Activated effector memory CD4-positive, alpha-beta T cell treated with anti-CD3 and anti-CD28 coated beads, Interleukin-2, amount 50 U/mL, for 16 hours (primary cell): ENCODE data around the gene GET3.
"Not testable (repeated sequence)": the region's sequence is repeated elsewhere in the genome, so short reads cannot be mapped to it uniquely, and the experiment has no call there.

Experiments
- DNase-seq: peaks from one replicate; pipeline ENCODE4 v3.0.0-alpha.2; 2020

The GET3 gene

GRCh38 chr19:12720296-12720695, 17.0 kb upstream of the GET3 start:
- DNase-seq = no peak

DNA sequence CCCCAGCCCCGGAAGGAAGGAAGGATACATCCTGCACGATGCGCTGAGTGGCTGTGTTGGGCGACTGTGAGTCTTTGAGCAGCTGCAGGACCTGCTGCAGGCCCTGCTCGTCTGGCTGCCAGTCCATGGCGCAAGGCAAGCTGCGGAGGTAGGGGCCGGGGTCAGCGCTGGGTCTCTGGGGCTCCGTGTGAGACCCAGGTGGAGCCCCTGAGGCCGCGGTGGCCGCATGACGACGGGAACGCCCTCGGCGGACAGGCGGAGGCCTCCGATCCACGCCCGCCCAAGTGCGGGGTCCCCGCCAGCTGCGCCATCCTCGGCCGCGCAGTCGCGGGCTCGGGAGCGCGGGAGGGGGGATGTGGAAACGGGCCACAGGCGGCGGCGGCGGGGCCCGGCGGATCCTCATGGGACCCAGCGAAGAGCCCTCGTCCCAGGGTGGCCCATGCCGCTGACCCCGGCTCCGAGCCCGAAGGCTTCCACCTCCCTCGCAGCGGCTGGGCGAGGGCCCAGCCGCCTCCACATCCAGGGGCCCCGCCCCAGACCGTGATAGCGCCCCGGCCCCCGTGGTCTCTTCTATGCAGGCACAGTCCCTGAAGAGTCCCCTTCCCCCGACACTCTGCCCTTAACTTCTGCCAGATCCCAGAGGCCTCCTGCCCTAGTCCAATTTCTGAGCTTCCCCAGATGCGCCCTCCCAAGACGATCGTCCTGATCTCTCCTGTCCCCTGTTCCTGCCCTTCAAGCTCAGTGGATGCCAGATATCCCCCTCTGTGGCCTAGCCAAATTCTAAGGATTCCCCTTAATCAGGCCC, 16.2 kb upstream of the GET3 start:
- DNase-seq = peak; percentile 70

- peak; percentile 80 for DNase-seq
Measured at GRCh38 chr19:12721656-12722565, 15.4 kb upstream of the GET3 start.

- DNase-seq = peak; percentile 97
Measured at GRCh38 chr19:12722566-12723380, 14.5 kb upstream of the GET3 start.

DNA sequence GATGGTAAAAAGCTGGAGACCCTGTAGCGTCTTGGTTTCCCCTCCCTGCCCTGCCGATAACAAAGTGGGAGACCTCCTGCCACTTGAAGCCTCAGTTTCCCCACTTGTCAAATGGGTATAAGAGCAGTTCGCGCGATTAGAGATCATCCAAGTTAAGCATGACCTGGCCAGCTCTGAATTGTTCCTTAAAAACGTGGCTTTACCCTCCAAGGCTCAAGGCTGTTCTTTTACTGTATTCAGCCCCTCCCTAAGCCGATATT, 14.0 kb upstream of the GET3 start:
- no peak for DNase-seq

DNA sequence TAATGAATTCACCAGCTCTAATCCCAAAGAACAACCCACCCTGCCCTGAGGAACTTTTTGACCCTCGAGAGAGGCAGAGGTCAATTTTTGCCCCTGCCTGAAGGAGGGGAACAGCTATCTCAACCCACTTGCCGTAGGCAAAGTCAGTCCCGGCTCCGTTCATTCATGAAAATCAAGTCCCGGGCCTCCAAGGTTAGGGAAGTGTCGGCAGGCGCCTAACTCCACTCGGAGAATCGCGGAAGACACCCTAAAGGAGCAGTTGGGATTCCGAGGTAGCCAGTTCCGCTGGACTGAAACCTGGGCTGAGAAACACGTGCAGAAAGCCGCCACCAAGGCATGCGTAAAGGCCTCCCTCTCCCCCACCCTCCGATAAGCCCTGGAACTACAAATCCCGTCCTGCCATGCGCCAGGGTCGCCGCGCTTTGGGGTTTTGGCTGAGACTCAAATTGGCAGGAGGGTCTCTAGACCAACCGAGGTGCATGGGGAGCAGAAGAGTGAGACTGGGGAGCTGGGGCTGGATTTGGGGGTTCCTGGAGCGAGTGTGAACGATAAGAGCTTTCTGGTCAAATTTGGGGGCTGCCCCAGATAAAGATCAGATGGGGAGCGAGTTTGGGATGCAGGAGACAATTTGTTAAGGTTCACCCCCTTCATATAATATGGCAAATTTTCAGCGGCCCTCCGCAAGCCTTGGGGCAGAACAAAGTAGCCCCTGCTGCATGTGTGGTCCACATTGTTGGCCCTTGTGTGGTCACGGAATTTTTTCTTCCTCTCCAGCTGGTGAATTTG, 13.5 kb upstream of the GET3 start, which contains the start of gene TNPO2:
TNPO2 (minus strand) TSS at position 292 of the 786 bp plus-strand sequence. CDS start 2,955 bp downstream, outside the sequence.
- DNase-seq = peak; percentile 88

- not testable (repeated sequence) for DNase-seq
Measured at GRCh38 chr19:12725612-12726011, 11.7 kb upstream of the GET3 start.

- no peak for DNase-seq
Measured at GRCh38 chr19:12726988-12727316, 10.3 kb upstream of the GET3 start.

DNA sequence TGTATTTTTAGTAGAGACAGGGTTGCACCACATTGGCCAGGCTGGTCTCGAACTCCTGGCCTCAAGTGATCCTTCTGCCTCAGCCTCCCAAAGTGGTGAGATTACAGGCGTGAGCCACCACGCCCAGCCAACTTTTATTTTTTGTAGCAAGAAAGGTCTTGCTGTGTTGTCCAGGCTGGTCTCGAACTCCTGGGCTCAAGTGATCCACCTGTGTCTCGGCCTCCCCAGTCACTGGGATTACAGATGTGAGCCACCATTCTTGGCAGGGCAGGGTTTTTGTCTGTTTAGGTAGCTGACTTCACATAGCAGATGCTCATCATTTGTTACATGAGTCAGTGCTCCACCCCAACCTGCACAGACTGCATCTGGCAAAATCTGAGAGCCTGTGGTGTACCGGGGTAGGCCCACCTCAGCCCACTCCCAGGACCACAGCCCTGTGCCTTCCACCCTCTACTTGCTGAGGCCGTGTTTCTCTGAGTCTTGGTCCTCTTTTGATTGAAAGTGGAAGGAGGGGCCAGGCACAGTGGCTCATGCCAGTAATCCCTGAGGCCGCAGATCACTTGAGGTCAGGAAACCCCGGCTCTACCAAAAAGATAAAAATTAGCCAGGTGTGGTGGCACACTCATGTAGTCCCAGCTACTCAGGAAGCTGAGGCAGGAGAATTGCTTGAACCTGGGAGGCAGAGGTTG, 9.4 kb upstream of the GET3 start:
- no peak for DNase-seq

GRCh38 chr19:12730064-12730463, 7.2 kb upstream of the GET3 start:
- no peak for DNase-seq

DNA sequence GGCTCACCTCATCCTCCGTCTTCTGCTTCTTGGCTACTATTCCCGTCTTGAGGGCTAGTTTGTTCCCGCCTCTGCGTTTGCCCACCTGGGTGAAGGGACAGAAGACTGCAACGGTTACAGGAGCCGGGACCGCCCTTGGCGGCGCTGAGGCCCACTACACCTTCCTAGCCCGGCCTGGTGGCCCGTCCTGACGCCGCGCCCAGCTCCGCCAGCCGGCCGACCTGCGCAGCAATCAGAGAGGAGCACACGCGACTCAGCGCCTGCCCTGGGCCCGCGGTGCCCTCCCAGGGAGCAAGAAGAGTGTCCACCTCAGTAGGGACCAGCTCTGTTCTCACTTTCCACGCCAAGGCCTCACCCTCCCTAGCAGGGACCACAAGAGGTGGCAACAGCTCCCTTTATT, 6.0 kb upstream of the GET3 start:
- DNase-seq = no peak

GRCh38 chr19:12733369-12734214, 3.7 kb upstream of the GET3 start:
- DNase-seq = peak; percentile 81

DNA sequence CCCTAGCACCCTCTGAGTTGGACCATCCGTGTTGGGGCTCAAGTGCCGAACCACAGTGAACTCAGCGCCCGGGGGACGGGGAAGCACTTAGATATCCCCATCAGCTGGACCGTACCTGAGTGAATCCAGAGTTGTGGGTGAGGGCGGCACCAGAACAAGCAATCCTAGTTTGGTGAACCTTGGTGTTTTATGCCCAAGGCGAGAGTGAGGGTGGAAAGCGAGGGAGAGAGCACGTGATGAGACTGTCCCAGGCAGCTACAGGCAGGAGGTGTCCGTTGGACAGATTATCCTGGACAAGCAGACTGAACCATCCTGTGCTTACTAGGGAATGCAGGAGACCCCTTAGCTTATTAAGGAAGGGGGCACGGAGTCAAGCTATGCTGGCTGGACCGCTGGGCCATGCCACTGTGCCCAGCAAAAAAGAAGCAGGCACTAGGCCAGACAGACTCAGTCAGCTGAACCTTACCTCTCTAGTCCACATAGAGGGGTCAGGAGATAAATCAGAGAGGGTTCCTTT, 596 bp downstream of the GET3 start:
- DNase-seq = no peak

DNA sequence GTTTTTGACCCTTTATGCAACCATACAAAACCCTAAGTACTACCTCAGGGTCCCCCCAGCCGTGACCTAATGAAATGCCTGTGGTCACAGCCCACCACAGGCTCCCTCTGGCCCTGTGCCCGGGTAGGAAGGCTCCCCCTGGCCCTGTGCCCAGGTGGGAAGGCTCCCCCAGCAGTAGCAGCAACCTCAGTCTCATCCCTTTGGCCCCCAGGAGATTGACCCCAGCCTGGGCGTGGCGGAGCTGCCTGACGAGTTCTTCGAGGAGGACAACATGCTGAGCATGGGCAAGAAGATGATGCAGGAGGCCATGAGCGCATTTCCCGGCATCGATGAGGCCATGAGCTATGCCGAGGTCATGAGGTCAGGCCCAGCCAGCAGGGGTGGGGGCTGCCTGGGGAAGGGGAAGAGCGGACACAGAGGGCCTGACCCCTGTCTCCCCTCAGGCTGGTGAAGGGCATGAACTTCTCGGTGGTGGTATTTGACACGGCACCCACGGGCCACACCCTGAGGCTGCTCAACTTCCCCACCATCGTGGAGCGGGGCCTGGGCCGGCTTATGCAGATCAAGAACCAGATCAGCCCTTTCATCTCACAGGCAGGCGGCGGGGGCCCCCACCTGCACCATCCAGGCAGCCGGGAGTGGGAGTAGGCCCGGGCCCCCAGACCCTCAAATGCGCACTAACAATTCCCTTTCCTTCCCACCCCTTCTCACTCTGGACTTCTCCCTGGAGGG, 8.0 kb downstream of the GET3 start:
- DNase-seq = no peak

- DNase-seq = no peak
Measured at GRCh38 chr19:12748489-12748888, 11.2 kb downstream of the GET3 start.

- no peak for DNase-seq
Measured at GRCh38 chr19:12749938-12750521, 12.7 kb downstream of the GET3 start.

DNA sequence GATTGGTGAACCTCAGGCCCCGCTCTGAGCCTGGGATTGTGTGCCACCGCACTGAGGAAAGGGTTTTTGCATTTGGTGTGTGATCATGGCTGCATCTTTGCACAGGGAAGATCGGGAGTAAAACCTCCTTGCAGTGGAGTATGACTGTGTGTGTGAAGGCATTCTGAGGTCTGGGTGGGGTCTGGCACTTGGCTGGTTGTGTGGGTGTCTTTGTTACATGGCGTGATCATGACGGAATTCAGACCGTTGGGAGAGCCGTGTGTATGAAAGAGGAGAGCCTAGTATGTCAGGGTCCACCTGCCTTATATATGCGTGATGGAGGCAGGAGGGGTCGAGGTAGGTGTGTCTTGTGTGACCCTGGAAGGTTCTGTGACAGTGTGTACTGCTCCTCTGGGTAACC, 13.6 kb downstream of the GET3 start:
- DNase-seq = no peak

GRCh38 chr19:12751635-12752034, 14.3 kb downstream of the GET3 start, which contains the start of gene BEST2:
Gene BEST2, plus strand, starts transcription at chr19:12751791. Its CDS starts 802 bp downstream, at chr19:12752593.
- no peak for DNase-seq

- DNase-seq = no peak
Measured at GRCh38 chr19:12752056-12752781, 14.9 kb downstream of the GET3 start.
